Activated CD4-positive, alpha-beta T cell treated with anti-CD3 and anti-CD28 coated beads, Interleukin-2, amount 50 U/mL, for 4 hours (primary cell): ENCODE measurements around the gene SPOCK2.
"Not testable (repeated sequence)": the region's sequence is repeated elsewhere in the genome, so short reads cannot be mapped to it uniquely, and the experiment has no call there.

ENCODE experiments used
- DNase-seq, 2 experiments: peaks; one replicate each; pipeline ENCODE4 v3.0.0-alpha.2; 2020

SPOCK2 gene

GRCh38 chr10:72050873-72051272 is 37.5 kb downstream of the SPOCK2 start:
- DNase-seq = no peak

GRCh38 chr10:72049969-72050781 is 38.2 kb downstream of the SPOCK2 start:
- no peak for DNase-seq

GRCh38 chr10:72049472-72049871 is 38.9 kb downstream of the SPOCK2 start:
- DNase-seq = no peak

- peak; percentile 91 to 92 for DNase-seq
Observed at GRCh38 chr10:72048450-72049124, 39.8 kb downstream of the SPOCK2 start.

- no peak for DNase-seq
Observed at GRCh38 chr10:72045586-72045985, 42.8 kb downstream of the SPOCK2 start.

- no peak for DNase-seq
Observed at GRCh38 chr10:72044417-72045041, 43.8 kb downstream of the SPOCK2 start.

- no peak for DNase-seq
Observed at GRCh38 chr10:72043016-72043834, 45.1 kb downstream of the SPOCK2 start.

- DNase-seq = no peak
Observed at GRCh38 chr10:72041491-72041890, 46.9 kb downstream of the SPOCK2 start.

- no peak for DNase-seq
Observed at GRCh38 chr10:72039377-72039776, 49.0 kb downstream of the SPOCK2 start.

GRCh38 chr10:72038458-72039001 is 49.8 kb downstream of the SPOCK2 start:
- no peak for DNase-seq

- DNase-seq = no peak
Observed at GRCh38 chr10:72037811-72038210, 50.5 kb downstream of the SPOCK2 start.

GRCh38 chr10:72037266-72037665 is 51.1 kb downstream of the SPOCK2 start:
- no peak for DNase-seq

GRCh38 chr10:72035252-72035887 is 53.0 kb downstream of the SPOCK2 start:
- DNase-seq = no peak

- DNase-seq = no peak
Observed at GRCh38 chr10:72034761-72035160, 53.6 kb downstream of the SPOCK2 start.

- no peak for DNase-seq
Observed at GRCh38 chr10:72034040-72034499, 54.3 kb downstream of the SPOCK2 start.

GRCh38 chr10:72032409-72033162 is 55.8 kb downstream of the SPOCK2 start:
- DNase-seq = not testable (repeated sequence)

- DNase-seq = no peak
Observed at GRCh38 chr10:72031706-72032105, 56.6 kb downstream of the SPOCK2 start.

GRCh38 chr10:72030762-72031543 is 57.4 kb downstream of the SPOCK2 start:
- no peak for DNase-seq

GRCh38 chr10:72029414-72029813 is 58.9 kb downstream of the SPOCK2 start:
- DNase-seq = no peak

GRCh38 chr10:72027498-72027897 is 60.9 kb downstream of the SPOCK2 start:
- DNase-seq = no peak
